Body of pancreas (tissue), 4 donors: Measurements from ENCODE around the gene LPP. TPM values are rescaled to one million over a fixed set of nuclear protein-coding genes. Genes with fewer than 3 reads are reported as not detected.

ENCODE experiments used
- ATAC-seq: fragments of 150-250 bp; one replicate; pipeline ENCODE4 v1.9.1; 2016
- DNase-seq, 4 donors: peaks; one replicate each; pipeline ENCODE4 v3.0.0-alpha.2; 2019
- H3K27ac ChIP-seq, 4 donors: fragments of 200-600 bp; sonication (generic); 1 replicate in 3 of 4; 2 replicates in 1 of 4; pipeline versions ENCODE4 v1.5.1 to v1.6.1; 2016 to 2019; ENCODE audit warnings: mild to moderate bottlenecking in 1 of 4, mixed read lengths in 1 of 4, moderate library complexity in 1 of 4
- H3K27me3 ChIP-seq, 2 donors: fragments of 200-600 bp; sonication (generic); one replicate each; pipeline ENCODE4 v1.6.0; 2016; ENCODE audit warnings: mild to moderate bottlenecking in 1 of 2
- H3K36me3 ChIP-seq, 2 donors: fragments of 200-600 bp; sonication (generic); replicated peaks in 1 of 2; 2 replicates each; pipeline ENCODE4 v1.5.1; 2016; ENCODE audit warnings: low read depth in 2 of 2; ENCODE audit not compliant: insufficient read depth in 1 of 2
- H3K4me1 ChIP-seq: fragments of 200-600 bp; sonication (generic); one replicate; pipeline ENCODE4 v1.6.0; 2016
- H3K4me3 ChIP-seq, 2 donors: fragments of 200-600 bp; sonication (generic); 1 replicate in 1 of 2; 2 replicates in 1 of 2; pipeline ENCODE4 v1.5.1; 2016 to 2019
- H3K9me3 ChIP-seq, 3 donors: fragments of 200-600 bp; sonication (generic); 1 replicate in 2 of 3; 2 replicates in 1 of 3; pipeline ENCODE4 v1.5.1; 2016
- POLR2A ChIP-seq, 3 donors: fragments of 450-650 bp; IDR thresholded peaks; one replicate each; pipeline ENCODE4 v1.6.1; 2016; ENCODE audit warnings: antibody characterized with exemption in 3 of 3, mild to moderate bottlenecking in 2 of 3
- WGBS, 2 donors: methylation state at CpG; one replicate each; pipeline ENCODE4 v1.1.5; 2017; 5-methylcytosine and 5-hydroxymethylcytosine counted together
- intact Hi-C: fragments of 100-400 bp; cut with DNase I; formaldehyde crosslinking; loops from one replicate; pipeline ENCODE4 v1.15.1; 2023
- total RNA-seq, 2 donors: library from RNA; depleted of rRNA; stranded (reverse); fragments of >200 nt; gene quantifications; one replicate each; pipeline ENCODE4 v1.1.0, GENCODE V29; 2016
- TF ChIP-seq, protein P1 (sequence below), 7 experiments: fragments of 450-650 bp in 4 of 7; fragments of 200-600 bp in 3 of 7; sonication (generic) in 3 of 7; IDR thresholded peaks; one replicate each; pipeline ENCODE4 v1.5.1; 2016 to 2019; ENCODE audit warnings: antibody characterized with exemption in 7 of 7

The LPP gene
- total RNA-seq, 2 donors from 2014 or later = 60.6 to 65.1 TPM

- TF ChIP-seq, protein P1, sequence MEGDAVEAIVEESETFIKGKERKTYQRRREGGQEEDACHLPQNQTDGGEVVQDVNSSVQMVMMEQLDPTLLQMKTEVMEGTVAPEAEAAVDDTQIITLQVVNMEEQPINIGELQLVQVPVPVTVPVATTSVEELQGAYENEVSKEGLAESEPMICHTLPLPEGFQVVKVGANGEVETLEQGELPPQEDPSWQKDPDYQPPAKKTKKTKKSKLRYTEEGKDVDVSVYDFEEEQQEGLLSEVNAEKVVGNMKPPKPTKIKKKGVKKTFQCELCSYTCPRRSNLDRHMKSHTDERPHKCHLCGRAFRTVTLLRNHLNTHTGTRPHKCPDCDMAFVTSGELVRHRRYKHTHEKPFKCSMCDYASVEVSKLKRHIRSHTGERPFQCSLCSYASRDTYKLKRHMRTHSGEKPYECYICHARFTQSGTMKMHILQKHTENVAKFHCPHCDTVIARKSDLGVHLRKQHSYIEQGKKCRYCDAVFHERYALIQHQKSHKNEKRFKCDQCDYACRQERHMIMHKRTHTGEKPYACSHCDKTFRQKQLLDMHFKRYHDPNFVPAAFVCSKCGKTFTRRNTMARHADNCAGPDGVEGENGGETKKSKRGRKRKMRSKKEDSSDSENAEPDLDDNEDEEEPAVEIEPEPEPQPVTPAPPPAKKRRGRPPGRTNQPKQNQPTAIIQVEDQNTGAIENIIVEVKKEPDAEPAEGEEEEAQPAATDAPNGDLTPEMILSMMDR (IDR thresholded peaks at IDR 0.05) = no peak
- TF ChIP-seq POLR2A (IDR thresholded peaks at IDR 0.05) = no peak
- Histone ChIP-seq H3K4me3 (no peak overlapping the region), H3K27ac (no peak overlapping the region), H3K4me1 (peaks cover 84% of the 10 kb centered on the region), H3K36me3 (no peaks in the 10 kb centered on the region), H3K9me3 (no peaks in the 10 kb centered on the region), H3K27me3 (no peaks in the 10 kb centered on the region)
- intact Hi-C loops = no loop called here
- ATAC-seq (no peak), DNase-seq (no peak)
- 92 to 95% methylated on average over 11 of the region's 11 CpGs for WGBS, 2 donors
These were observed 145.1 kb downstream of the LPP start for GRCh38 chr3:188299068-188299467.

GRCh38 chr3:188299708-188300107, 145.8 kb downstream of the LPP start:
- Histone ChIP-seq H3K36me3 (no peaks in the 10 kb centered on the region), H3K4me3 (no peak overlapping the region), H3K4me1 (peaks cover 84% of the 10 kb centered on the region), H3K9me3 (no peaks in the 10 kb centered on the region), H3K27ac (no peak overlapping the region), H3K27me3 (no peaks in the 10 kb centered on the region)
- 88 to 98% methylated on average over 2 of the region's 2 CpGs for WGBS, 2 donors
- ATAC-seq (no peak), DNase-seq (no peak)
- TF ChIP-seq, protein P1 (IDR thresholded peaks at IDR 0.05) = no peak
- no peak for TF ChIP-seq POLR2A (IDR thresholded peaks at IDR 0.05)
- intact Hi-C loops = no loop called here

GRCh38 chr3:188301147-188301546, 147.2 kb downstream of the LPP start:
- no peak overlapping the region for H3K27ac ChIP-seq
- TF ChIP-seq, protein P1 (IDR thresholded peaks at IDR 0.05) = no peak
- TF ChIP-seq POLR2A (IDR thresholded peaks at IDR 0.05) = no peak
- no peaks in the 10 kb centered on the region for H3K9me3 ChIP-seq
- no peak for DNase-seq
- H3K4me3 ChIP-seq = no peak overlapping the region
- H3K36me3 ChIP-seq = no peaks in the 10 kb centered on the region
- no peaks in the 10 kb centered on the region for H3K27me3 ChIP-seq
- no peak for ATAC-seq
- 100% methylated on average over 1 of the region's 1 CpG for WGBS, 2 donors
- peaks cover 79% of the 10 kb centered on the region for H3K4me1 ChIP-seq
- intact Hi-C loops = no loop called here

DNA sequence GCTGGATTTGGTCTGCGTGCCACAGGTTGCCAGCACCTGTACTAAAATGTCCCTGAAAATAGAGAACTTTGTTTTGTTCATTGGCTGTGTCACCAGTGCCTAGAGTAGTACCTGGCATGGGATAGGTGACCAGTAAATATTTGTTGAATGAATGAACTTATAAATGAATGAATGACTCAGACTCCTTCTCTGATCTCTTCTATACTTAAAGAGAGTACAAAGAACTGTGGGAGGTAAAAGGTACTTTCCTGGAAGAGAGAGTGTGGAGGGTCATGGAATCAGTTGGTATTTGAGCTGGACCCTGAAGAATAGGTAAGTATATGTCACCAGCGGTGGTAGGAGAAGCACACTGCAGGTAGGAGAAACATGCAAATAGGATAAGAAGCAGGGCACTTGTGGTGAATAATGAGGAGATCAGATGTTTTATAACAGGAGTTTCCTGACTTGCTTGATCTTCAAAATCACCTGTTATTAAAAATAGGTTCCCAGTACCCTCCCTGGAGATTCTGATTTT, 149.4 kb downstream of the LPP start:
- ATAC-seq = no peak
- Histone ChIP-seq H3K27ac (no peak overlapping the region), H3K4me3 (no peak overlapping the region), H3K27me3 (no peaks in the 10 kb centered on the region), H3K4me1 (peaks cover 58% of the 10 kb centered on the region), H3K36me3 (no peaks in the 10 kb centered on the region), H3K9me3 (no peaks in the 10 kb centered on the region)
- no peak for DNase-seq
- TF ChIP-seq, protein P1 (IDR thresholded peaks at IDR 0.05) = no peak
- no peak for TF ChIP-seq POLR2A (IDR thresholded peaks at IDR 0.05)
- WGBS, 2 donors = 92 to 96% methylated on average over 2 of the region's 2 CpGs
- intact Hi-C loops = no loop called here

DNA sequence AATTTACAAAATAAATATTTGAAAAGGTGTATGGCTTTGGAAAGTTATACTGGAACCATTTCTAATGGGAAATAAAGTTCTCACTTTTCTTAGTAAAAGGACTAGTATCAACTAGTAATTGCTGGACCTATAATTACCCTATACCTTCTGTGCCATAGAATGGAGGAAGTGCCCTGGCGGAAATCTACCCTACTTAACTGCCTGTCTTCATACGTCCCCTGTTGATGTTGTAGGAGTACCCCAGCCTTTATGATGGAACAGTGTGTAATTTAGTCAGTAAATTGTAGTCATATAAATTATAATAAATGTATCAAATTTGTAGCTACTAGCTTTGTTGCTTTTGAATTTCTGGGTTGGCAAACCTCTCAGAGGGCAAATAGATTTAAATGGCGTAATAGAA, 149.9 kb downstream of the LPP start:
- H3K4me1 ChIP-seq = peaks cover 53% of the 10 kb centered on the region
- no peak for DNase-seq
- no peaks in the 10 kb centered on the region for H3K36me3 ChIP-seq
- TF ChIP-seq, protein P1 (IDR thresholded peaks at IDR 0.05) = no peak
- no peak for TF ChIP-seq POLR2A (IDR thresholded peaks at IDR 0.05)
- H3K4me3 ChIP-seq = no peak overlapping the region
- no peak overlapping the region for H3K27ac ChIP-seq
- whole genome bisulfite sequencing, 2 donors = 94 to 97% methylated on average over 3 of the region's 3 CpGs
- no peak for ATAC-seq
- H3K27me3 ChIP-seq = no peaks in the 10 kb centered on the region
- intact Hi-C loops = no loop called here
- no peaks in the 10 kb centered on the region for H3K9me3 ChIP-seq
